M059J (cell line): Measurements from ENCODE around the gene LRP6. TPM values are rescaled to one million over a fixed set of nuclear protein-coding genes. Genes with fewer than 3 reads are reported as not detected.

Source experiments
- DNase-seq: peaks from one replicate; pipeline ENCODE4 v3.0.0-alpha.2; 2012; ENCODE audit warnings: low read depth
- total RNA-seq: library from RNA; depleted of rRNA; stranded (reverse); fragments of >200 nt; shearing (Covaris generic); gene quantifications from 2 replicates; pipeline ENCODE4 v1.2.3, GENCODE V29; 2014; rRNA removed

The LRP6 gene
- total RNA-seq, 1 experiment from 2014 or later, result 13.0 TPM

DNA sequence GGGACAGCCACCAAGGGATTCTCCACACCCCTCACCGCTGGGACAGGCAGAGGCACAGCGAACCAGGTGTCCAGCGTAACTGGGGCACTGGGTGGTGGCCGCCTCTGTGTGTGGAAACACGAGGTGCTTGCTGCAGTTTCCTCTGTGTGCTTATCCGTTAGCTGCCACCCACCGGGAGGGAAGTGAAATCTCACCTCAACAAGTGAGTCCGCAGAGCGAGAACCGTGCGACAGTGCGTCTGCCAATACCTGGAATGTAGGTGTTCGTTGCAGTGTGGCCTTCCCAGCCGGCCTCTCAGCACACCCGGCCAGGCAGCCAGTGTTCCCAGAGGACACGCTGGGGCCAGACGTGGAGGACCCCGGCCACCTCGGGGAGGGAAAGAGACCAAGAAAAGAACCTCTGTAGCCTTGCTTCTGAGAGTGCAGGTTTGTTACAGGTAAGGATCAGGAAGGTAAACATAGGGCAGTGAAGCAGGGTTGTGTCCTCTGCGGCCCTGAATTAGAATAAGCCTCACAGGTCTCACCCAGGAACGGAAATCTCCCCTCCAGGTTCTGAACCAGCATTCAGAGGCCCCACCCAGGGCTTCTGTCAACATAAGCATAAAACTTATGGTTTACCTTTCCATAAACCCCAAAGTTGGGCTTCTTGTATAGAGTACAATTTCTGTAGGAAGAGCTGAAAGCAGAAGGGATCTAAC is 194.6 kb downstream of the LRP6 start:
- no peak for DNase-seq

DNA sequence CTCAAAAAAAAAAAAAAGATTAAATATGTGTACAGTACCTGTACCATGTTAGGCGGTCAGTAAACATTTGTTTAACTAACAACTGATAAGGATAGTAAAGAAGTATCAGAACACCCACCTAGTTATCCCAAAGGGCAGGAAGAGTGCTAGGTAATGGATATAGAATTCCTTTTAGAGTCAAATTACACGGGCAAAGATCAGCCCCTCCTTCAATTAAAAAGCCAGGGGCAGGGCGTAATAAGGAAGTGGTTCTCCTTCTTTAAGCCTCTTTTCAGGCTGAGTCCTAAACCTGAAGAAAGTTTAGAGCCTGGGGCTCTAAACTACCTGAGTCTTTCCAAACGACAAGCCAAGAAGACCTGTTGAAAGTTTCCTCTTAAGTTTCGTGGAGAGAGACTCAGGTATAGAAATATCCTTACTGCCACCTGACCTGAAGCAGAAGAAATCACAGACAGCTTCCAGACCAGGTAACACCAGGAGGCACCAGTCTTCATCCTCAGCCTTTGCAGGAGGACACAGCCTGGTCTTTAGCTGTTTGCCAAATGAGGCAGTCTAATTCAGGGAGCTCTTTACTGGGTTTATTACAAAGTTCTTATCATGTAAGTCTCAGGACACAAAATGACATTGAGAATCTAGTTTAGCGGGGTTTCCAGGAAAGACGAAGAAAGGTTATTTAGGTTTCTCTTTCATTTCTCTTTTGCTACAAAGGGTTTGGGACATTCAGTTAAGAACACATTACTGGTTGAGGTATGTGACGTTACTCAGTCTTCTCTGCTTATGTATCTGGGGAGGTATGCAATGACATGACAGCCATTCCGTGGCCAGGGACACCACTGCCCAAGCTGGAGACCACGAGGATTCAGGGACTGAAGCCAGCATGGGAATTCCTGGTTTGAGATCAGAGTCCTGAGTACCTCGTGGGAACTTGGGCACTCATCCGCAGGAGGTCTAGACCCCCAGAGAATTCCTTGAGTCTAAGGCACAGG is 195.9 kb downstream of the LRP6 start, which contains the start of gene BCL2L14:
Gene BCL2L14, plus strand, starts transcription at position 266 of the 983 bp plus-strand sequence. CDS start 8,367 bp downstream, outside the sequence.
- DNase-seq, result peak; percentile 17

DNA sequence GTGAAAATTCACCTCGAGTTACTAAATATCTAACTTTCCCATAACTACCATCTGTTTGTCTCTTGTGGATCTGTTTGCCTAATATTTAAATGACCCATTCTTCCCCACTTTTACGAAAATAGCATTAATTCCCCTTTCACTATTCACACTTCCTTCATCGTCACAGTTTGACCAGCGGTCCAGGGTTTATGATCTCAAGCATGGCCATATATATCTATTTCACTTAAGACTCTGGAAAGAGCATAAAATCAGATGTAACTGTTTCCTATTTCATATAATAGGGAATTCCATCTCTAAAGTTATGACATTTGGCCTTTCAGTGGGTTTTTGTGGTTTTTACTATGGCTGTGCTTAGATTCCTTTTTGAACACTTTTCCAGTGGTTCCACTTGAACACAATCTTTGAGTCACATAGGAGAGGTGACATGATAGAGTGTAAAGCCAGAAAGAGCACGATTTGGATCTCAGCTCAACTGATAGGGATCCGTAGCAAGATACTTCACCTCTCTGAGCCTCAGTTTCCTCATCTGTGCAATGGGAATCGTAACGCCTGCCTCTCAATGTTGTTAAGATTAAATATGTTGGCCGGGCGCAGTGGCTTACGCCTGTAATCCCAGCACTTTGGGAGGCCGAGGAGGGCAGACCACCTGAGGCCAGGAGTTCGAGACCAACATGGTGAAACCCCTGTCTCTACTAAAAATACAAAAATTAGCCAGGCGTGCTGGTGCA is 196.9 kb downstream of the LRP6 start:
- no peak for DNase-seq

DNA sequence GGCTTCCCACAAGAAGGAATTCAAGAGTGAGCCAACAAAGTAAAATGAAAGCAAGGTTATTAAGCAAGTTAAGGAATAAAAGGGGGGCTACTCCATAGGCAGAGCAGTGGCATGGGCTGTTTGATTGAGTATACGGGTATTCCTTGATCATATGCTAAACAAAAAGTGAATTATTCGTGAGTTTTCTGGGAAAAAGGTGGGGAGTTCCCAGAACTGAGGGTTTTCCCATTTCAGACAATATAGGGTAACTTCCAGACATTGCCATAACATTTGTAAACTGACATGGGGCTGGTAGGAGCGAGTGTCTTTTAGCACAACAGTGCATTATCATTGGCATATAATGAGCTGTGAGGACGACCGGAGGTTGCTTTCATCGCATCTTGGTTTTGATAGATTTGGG is 198.1 kb downstream of the LRP6 start:
- no peak for DNase-seq

Other genes with a start within 250 kb of the LRP6 start
- 0.05 and 6.7 TPM in 2 replicates for gene BCL2L14, start 196.1 kb downstream of the LRP6 start, total RNA-seq
- gene MANSC1, start 83.2 kb upstream of the LRP6 start, total RNA-seq, result 6.6 and 10.3 TPM in 2 replicates
- gene BORCS5, start 90.0 kb upstream of the LRP6 start, total RNA-seq, result 5.4 and 11.2 TPM in 2 replicates